Measurements from ENCODE around the gene ERCC6L2.

GRCh38 chr9:95839012-95839411 is 36.5 kb upstream of the ERCC6L2 start:
- TF ChIP-seq MAZ (IDR thresholded peaks at IDR 0.05; ENCODE audit: borderline replicate concordance, low read depth, low read length), result no peak
- no peak for TF ChIP-seq RFX5 (IDR thresholded peaks at IDR 0.05)
- no peak for TF ChIP-seq KDM1A (IDR thresholded peaks at IDR 0.05; ENCODE audit: low read depth)
- TF ChIP-seq POLR2A (IDR thresholded peaks at IDR 0.05; ENCODE audit: low read length), result no peak

All from A549 (cell line).